OCI-LY7 (cell line): ENCODE measurements around the gene ABCA3.

Experiments
- CTCF ChIP-seq: fragments of 200-600 bp; sonication (generic); conservative IDR thresholded peaks from 2 replicates; pipeline ENCODE4 v1.5.1; 2014; ENCODE audit warnings: mild to moderate bottlenecking, antibody characterized with exemption, low read length, moderate library complexity, mixed read lengths
- EZH2phosphoT487 ChIP-seq: fragments of 200-600 bp; sonication (generic); IDR thresholded peaks from 2 replicates; pipeline ENCODE4 v1.6.1; 2018; ENCODE audit warnings: low read depth, borderline replicate concordance, mild to moderate bottlenecking, mixed run types, antibody characterized with exemption, low read length, moderate library complexity, mixed read lengths

- TF ChIP-seq CTCF, result no peak
- TF ChIP-seq EZH2phosphoT487, result no peak
Measured at GRCh38 chr16:2273931-2274330, 66.6 kb downstream of the ABCA3 start.
